GM19035 (cell line): ENCODE measurements around the gene PIM2.
"Not testable (repeated sequence)": the region's sequence is repeated elsewhere in the genome, so short reads cannot be mapped to it uniquely, and the experiment has no call there.

ENCODE experiments used
- ATAC-seq: cut with Tn5 transposase; IDR thresholded peaks from one replicate; pipeline ENCODE4 v1.9.1; 2021; ENCODE audit not compliant: unreplicated experiment

PIM2 gene

GRCh38 chrX:48876944-48877343 is 41.9 kb downstream of the PIM2 start:
- not testable (repeated sequence) for ATAC-seq

DNA sequence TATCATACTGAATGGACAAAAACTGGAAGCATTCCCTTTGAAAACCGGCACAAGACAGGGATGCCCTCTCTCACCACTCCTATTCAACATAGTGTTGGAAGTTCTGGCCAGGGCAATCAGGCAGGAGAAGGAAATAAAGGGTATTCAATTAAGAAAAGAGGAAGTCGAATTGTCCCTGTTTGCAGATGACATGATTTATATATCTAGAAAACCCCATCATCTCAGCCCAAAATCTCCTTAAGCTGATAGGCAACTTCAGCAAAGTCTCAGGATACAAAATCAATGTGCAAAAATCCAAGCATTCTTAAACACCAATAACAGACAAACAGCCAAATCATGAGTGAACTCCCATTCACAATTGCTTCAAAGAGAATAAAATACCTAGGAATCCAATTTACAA is 46.8 kb downstream of the PIM2 start:
- ATAC-seq: not testable (repeated sequence)

- ATAC-seq: no peak
These were observed 54.6 kb downstream of the PIM2 start for GRCh38 chrX:48864210-48864609.
